Lower leg skin (tissue), 4 donors: Measurements from ENCODE around the gene ARID1B. TPM values are rescaled to one million over a fixed set of nuclear protein-coding genes. Genes with fewer than 3 reads are reported as not detected.

Source experiments
- DNase-seq, 2 donors: peaks; one replicate each; pipeline ENCODE4 v3.0.0-alpha.2; 2019; ENCODE audit warnings: low spot score in 2 of 2
- H3K4me3 ChIP-seq: fragments of 200-600 bp; sonication (generic); 2 replicates; pipeline ENCODE4 v1.5.1; 2017; ENCODE audit warnings: mild to moderate bottlenecking, low read depth; ENCODE audit not compliant: poor library complexity, severe bottlenecking
- POLR2A ChIP-seq, 2 donors: fragments of 450-650 bp; IDR thresholded peaks; one replicate each; pipeline ENCODE4 v1.6.1; 2016 to 2017; ENCODE audit warnings: antibody characterized with exemption in 2 of 2, mild to moderate bottlenecking in 1 of 2, moderate library complexity in 1 of 2
- WGBS, 2 donors: methylation state at CpG; one replicate each; pipeline ENCODE4 v1.1.5; 2018; 5-methylcytosine and 5-hydroxymethylcytosine counted together
- intact Hi-C: fragments of 100-400 bp; cut with DNase I; formaldehyde crosslinking; loops from one replicate; pipeline ENCODE4 v1.15.0; 2023; ENCODE audit warnings: low total_unique reads
- total RNA-seq, 4 donors: library from RNA; depleted of rRNA; stranded (reverse); fragments of >200 nt; gene quantifications; one replicate each; pipeline ENCODE4 v1.1.0, GENCODE V29; 2016
- TF ChIP-seq, protein P1 (sequence below), 3 donors: fragments of 450-650 bp; IDR thresholded peaks; one replicate each; pipeline ENCODE4 v1.5.1; 2016; ENCODE audit warnings: antibody characterized with exemption in 3 of 3, mild to moderate bottlenecking in 3 of 3, moderate library complexity in 2 of 3

ARID1B gene
- total RNA-seq, 4 donors from 2014 or later: 87.3 to 132 (median 102) TPM

DNA sequence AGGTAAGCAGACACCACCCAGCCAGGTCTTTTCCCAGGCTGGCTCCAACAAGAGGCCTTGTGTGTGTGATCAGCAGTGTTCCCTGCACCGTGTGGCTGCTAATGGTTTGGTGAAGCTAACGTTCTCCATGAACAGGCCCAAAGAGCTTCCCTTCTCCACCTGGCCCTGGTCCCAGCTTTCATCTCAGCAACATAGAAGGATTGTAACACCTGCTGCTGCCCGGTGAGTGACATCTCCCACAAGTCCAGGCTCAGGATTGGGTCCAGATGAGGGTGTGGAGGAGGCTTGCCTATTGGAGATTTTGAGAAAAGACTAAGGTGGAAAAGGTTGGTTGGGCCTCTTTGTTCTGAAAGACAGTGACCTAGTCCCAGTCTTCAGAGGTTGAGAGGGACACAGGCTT is 456.5 kb downstream of the ARID1B start:
- TF ChIP-seq, protein P1, sequence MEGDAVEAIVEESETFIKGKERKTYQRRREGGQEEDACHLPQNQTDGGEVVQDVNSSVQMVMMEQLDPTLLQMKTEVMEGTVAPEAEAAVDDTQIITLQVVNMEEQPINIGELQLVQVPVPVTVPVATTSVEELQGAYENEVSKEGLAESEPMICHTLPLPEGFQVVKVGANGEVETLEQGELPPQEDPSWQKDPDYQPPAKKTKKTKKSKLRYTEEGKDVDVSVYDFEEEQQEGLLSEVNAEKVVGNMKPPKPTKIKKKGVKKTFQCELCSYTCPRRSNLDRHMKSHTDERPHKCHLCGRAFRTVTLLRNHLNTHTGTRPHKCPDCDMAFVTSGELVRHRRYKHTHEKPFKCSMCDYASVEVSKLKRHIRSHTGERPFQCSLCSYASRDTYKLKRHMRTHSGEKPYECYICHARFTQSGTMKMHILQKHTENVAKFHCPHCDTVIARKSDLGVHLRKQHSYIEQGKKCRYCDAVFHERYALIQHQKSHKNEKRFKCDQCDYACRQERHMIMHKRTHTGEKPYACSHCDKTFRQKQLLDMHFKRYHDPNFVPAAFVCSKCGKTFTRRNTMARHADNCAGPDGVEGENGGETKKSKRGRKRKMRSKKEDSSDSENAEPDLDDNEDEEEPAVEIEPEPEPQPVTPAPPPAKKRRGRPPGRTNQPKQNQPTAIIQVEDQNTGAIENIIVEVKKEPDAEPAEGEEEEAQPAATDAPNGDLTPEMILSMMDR (IDR thresholded peaks at IDR 0.05): no peak
- TF ChIP-seq POLR2A (IDR thresholded peaks at IDR 0.05): no peak
- DNase-seq: peak in 1 of 2 donors; percentile 76
- H3K4me3 ChIP-seq: no peak overlapping the region
- 77 to 91% methylated on average over 3 of the region's 3 CpGs for WGBS, 2 donors
- intact Hi-C loops: no loop called here

DNA sequence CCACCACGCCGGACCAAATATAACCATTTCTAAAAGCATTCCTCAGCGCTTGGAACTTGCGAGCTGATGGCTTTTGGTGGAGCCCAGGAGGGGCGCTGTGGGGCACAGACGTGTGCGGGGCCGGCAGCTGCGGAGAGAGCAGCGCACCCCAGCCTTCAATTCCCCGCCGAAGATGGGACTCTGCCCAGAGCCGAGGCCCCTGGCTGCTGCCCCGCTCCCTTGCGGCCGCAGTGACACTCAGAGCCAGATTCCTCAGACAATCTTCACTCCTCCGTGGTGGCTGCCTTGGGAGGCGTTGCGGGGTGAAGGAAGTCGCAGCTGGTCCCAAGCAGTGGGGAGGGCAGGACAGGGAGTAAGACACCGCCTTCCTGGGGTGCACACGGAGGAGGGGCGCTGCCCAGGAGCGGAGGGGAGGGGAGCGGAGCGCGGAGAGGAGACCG is 458.4 kb downstream of the ARID1B start:
- peak overlapping the region; percentile 39 for H3K4me3 ChIP-seq
- WGBS, 2 donors: 0 to 1% methylated on average over 14 to 16 of the region's 28 CpGs
- intact Hi-C loops: no loop called here
- peak in 1 of 2 donors; percentile 93 for DNase-seq
- TF ChIP-seq, protein P1 (IDR thresholded peaks at IDR 0.05): peak in 1 of 3 donors; percentile 35
- no peak for TF ChIP-seq POLR2A (IDR thresholded peaks at IDR 0.05)

DNA sequence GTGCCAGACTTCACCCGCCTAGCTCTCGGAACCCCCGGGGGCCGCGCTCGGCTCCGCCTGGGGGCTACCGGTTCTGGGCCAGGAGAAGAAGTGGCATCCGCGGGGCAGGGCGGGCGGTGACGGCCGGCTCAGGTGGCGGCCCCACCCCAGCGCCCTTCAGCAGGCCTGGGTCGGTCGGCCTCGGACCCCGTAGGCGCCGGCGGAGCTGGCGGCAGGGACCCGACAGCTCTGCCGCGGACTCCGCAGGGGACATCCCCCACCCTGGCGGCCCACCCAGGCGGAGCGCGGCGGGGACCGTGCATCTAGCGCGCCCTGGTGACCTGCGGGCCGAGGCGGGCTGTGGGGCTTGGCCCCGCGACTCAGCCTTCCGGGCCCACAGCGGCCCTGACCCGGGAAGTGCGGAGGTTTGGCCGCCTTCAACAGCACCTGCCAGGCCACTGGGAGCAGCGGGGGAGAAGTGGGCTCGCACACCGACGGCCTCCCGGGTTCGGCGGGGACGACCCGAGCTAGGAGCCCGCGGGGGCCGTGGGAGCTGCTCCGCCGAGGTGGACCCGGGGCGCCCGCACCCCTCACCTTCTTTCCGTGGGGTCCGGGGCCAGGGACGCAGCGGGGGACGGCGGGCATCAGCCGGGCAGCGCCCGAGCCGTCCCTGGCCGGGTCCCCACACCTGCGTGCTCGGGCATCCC is 459.0 kb downstream of the ARID1B start:
- H3K4me3 ChIP-seq: peak overlapping the region; percentile 39
- no peak for TF ChIP-seq POLR2A (IDR thresholded peaks at IDR 0.05)
- TF ChIP-seq, protein P1 (IDR thresholded peaks at IDR 0.05): no peak
- DNase-seq: no peak
- intact Hi-C loops: no loop called here
- 2 to 7% methylated on average over 6 to 9 of the region's 76 CpGs for WGBS, 2 donors

DNA sequence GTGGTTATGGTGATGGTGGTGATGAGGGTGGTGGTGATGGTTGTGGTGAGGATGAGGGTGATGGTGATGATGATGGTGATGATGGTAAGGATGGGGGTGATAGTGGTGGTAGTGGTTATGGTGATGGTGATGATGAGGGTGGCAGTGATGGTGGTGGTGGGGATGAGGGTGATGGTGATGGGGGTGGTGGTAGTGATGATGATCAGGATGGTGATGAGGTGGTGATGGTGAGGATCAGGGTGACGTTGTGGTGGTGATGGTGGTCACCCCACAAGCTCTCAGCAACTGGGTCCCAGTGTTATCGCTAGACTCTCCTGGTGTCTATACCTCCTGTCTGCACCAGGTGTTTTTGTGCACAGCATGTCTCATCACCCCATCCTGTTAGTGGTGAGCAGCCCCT is 461.2 kb downstream of the ARID1B start:
- intact Hi-C loops: no loop called here
- H3K4me3 ChIP-seq: no peak overlapping the region
- DNase-seq: no peak
- TF ChIP-seq, protein P1 (IDR thresholded peaks at IDR 0.05): no peak
- TF ChIP-seq POLR2A (IDR thresholded peaks at IDR 0.05): no peak
- WGBS, 2 donors: 94 to 97% methylated on average over 2 of the region's 2 CpGs

DNA sequence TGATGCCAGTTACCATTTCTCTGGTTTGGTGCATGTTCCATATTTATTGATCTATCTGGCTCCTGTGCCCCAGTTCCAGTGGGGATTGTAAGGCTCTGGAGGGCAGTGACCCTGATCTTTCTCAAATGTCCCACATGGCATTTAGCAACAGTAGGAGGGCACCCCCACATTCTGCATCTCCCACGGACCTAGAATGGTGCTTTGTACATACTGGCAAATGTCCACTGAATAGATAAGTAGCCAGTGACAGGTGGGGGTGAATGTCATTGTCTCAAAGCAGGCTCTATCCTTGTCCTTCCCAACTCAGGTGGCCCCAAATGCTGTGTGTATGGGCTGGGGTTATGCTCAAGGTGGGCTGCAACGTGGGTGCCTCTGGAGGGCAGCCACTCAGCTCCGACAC is 462.0 kb downstream of the ARID1B start:
- H3K4me3 ChIP-seq: no peak overlapping the region
- TF ChIP-seq, protein P1 (IDR thresholded peaks at IDR 0.05): no peak
- no peak for TF ChIP-seq POLR2A (IDR thresholded peaks at IDR 0.05)
- DNase-seq: no peak
- WGBS, 2 donors: 62 to 80% methylated on average over 3 of the region's 3 CpGs
- intact Hi-C loops: no loop called here

DNA sequence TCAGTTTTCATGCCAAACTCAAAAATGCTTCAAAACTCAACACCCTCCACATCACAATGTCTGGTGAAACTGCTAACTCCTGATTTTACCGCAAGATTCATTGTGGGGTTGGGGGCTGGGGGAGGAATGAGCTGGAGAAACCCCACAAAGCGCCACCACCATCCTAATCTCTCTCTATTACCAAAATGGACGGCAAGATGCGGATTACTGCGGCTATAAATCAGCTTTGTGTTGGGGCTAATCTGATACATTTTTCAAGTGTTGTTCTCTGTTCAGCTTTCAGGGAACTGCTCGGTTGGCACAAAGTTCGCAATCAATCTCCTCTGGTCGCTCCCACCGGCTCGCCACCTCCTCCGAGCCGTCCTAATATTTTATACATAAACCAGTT is 462.5 kb downstream of the ARID1B start:
- 58 to 66% methylated on average over 12 of the region's 12 CpGs for WGBS, 2 donors
- DNase-seq: no peak
- TF ChIP-seq POLR2A (IDR thresholded peaks at IDR 0.05): no peak
- TF ChIP-seq, protein P1 (IDR thresholded peaks at IDR 0.05): no peak
- no peak overlapping the region for H3K4me3 ChIP-seq
- intact Hi-C loops: loop anchor here (10.0 kb wide), 1 partner anchor 1185 kb away; no protein-coding TSS in a partner anchor
